ENCODE results near the gene CHD2.
A peak's percentile ranks its signal among the peaks of the same experiment; 100 is the strongest.

Gene CHD2

GRCh38 chr15:92962914-92963313, 62.8 kb downstream of the CHD2 start:
- DNase-seq (no peak), ATAC-seq (no peak)

GRCh38 chr15:92963794-92964193, 63.7 kb downstream of the CHD2 start:
- ATAC-seq (no peak), DNase-seq (no peak)

DNA sequence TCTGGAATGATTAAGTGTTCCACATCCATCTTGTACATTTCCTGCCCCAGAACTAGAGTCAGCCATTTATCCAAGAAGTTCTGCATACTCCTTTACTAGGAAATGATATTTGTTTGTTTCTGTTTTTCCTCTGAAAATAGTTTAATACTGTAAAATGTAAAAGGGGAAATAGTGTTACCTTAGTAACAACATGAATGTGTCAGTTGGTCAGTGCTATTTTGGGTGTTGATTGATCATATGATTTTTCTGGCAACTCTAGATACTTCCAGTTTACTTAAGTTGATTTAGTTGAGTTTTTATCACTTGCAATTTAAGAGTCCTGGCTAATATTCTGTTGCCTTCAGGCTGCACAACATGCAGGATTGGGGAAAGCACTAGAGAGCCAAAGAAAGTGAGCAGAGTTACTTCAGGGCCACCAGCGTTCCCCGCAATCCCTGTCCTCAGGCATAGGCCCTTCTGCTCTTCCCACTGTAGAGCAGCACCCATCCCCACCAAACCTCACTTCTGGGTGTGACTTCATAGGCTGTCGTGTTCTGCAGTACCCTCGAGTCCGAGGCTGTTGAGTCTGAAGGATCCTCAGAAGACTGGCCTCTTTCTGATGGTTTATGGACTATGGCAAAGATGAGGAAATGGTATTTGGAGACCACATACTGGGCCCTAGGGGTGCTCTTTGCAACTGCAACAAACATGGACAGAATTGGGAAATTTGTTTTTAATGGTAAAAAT, 69.0 kb downstream of the CHD2 start:
- DNase-seq (no peak), ATAC-seq (no peak)

DNA sequence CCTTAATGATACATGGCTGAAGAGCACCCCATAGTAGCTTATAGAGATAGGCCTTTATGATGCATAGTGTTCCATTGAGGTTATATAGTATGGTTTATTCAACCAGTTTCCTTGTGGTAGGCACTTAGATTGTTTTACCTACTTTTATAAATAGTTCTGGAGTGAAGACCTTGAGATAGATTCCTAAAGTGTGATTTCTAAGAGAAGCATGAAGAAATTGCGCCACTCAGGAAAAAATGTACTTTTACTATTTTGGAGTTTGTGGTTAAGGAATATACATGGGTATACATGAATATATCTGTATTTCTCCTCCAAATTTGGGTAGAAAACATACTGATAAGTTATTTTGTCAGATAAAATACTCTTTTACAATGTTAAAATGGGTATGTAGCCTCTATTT, 70.5 kb downstream of the CHD2 start:
- ATAC-seq (no peak), DNase-seq (no peak)

- DNase-seq (no peak), ATAC-seq (no peak)
Observed at GRCh38 chr15:92971081-92971480, 71.0 kb downstream of the CHD2 start.

DNA sequence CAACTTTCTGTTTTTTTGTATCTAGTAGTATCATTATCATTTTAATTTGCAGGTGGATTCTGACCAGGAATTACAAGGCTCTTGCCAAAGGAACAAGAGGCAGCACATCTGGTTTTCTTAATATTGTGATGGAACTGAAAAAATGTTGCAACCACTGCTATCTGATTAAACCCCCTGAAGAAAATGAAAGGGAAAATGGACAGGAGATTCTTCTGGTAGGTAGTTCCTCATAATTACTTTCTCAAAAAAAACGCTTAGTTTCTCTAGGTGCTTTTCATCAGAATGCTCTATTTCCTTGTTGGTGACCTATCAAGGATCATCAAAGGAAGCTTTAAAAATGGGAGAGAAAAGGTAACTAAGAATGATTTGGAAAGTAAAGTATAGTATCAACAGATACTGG, 71.6 kb downstream of the CHD2 start:
- ATAC-seq (no peak), DNase-seq (no peak)

- no peak for ATAC-seq
- DNase-seq: no peak
Observed at GRCh38 chr15:92974183-92974915, 74.2 kb downstream of the CHD2 start.

- DNase-seq (no peak), ATAC-seq (no peak)
Observed at GRCh38 chr15:92979011-92979701, 79.0 kb downstream of the CHD2 start.

DNA sequence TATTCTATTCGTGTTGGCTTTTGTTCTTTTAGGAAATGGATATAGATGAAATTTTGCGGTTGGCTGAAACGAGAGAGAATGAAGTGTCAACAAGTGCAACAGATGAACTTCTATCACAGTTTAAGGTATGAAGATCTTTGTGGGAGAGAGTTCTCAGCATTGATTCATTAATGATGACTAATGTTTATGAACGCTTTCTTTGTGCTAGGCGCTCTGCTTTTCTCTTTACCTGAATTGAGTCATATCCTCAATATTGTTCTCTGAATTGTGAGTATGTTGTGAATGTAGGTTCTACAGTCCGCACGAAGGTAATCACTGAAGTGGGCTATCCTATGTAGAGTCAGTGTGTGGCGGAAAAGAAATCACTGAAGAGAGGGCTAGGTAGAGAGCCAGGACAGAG, 81.2 kb downstream of the CHD2 start:
- DNase-seq (no peak), ATAC-seq (peak; percentile 28)

- no peak for ATAC-seq
- DNase-seq: no peak
Observed at GRCh38 chr15:92984161-92984560, 84.0 kb downstream of the CHD2 start.

- no peak for ATAC-seq
- DNase-seq: no peak
Observed at GRCh38 chr15:92989470-92989869, 89.3 kb downstream of the CHD2 start.

DNA sequence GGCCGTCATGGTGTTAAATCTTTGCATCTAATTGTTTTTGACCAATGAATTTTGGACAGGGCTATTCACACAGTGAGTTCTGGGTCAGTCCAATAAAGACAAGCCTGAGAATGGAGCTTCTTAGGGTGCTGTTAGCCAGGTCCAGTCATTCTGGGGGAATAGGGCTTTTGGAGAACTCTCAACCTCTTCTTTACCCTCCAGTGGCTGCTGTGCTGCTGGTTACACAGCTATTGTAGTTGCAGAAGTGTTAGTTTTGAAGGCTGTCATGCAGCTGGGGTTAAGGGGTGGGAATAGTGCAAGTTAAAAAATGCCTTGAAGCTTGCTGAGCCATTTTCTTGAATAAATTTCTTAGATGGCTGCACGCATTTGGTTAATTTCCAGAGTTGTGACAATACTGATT, 89.9 kb downstream of the CHD2 start:
- ATAC-seq (no peak), DNase-seq (no peak)

- DNase-seq (no peak), ATAC-seq (no peak)
Observed at GRCh38 chr15:92992720-92993119, 92.6 kb downstream of the CHD2 start.

DNA sequence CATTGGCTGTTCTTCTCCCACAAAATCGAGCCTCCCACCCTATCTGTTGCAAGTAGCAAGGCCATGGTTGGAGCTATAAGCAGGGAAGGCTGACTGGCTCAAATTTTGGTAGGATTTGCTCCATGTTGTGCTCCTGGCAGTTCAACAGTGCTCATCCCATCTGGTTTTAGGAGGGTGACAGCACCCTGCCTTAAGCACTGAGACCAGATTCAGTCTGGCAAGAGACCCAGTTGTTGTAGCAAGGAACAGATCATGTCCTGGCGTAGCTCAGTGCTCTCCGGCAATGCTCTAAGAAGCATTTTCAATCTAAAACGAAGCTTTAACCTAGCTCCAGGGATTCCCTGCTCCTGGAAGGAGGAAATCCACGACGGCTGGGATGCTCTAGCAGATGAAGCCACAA, 97.7 kb downstream of the CHD2 start:
- ATAC-seq (no peak), DNase-seq (no peak)

GRCh38 chr15:93001156-93001555, 101.0 kb downstream of the CHD2 start:
- DNase-seq (no peak), ATAC-seq (no peak)

DNA sequence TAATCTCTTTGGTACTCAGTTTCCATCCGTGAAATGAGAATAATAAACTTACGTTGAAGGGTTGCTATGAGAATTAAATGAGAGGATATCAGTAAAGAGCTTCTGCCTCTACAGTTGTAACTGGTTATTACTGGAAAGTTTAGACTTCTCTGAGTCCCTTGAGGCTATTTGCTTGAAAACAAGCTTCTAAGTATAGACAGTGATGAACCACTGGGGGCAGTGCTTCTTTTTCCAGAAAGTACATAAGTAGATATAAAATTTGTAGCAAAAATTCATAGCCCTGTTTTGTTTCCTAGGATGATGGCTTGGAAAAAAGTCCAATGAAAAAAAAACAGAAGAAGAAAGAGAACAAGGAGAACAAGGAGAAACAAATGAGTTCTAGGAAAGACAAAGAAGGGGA, 101.8 kb downstream of the CHD2 start:
- DNase-seq (no peak), ATAC-seq (no peak)

GRCh38 chr15:93005133-93005532, 105.0 kb downstream of the CHD2 start:
- ATAC-seq (no peak), DNase-seq (no peak)

- no peak for ATAC-seq
- DNase-seq: no peak
Observed at GRCh38 chr15:93007994-93008393, 107.9 kb downstream of the CHD2 start.

- no peak for ATAC-seq
Observed at GRCh38 chr15:93012786-93013185, 112.7 kb downstream of the CHD2 start.

DNA sequence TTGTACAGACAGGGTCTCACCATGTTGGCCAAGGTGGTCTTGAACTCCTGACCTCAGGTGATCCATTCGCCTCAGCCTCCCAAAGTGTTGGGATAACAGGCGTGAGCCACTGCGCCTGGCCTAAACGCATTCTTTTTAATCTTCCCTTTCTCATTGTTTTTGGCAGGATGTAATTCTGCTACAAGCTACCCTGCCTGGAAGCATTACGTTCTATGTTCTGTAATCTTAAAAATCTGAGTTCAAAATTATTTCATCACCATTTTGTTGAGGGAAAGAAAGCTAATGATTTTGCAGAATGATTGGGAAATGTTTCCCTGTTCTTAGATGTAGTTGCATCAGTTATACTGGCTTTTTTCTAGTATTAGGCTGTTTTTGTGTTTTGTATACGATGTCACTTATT, 117.4 kb downstream of the CHD2 start:
- ATAC-seq (no peak), DNase-seq (no peak)

More at GRCh38 chr15:93012786-93013185, 112.7 kb downstream of the CHD2 start:
- DNase-seq: no peak

DNA sequence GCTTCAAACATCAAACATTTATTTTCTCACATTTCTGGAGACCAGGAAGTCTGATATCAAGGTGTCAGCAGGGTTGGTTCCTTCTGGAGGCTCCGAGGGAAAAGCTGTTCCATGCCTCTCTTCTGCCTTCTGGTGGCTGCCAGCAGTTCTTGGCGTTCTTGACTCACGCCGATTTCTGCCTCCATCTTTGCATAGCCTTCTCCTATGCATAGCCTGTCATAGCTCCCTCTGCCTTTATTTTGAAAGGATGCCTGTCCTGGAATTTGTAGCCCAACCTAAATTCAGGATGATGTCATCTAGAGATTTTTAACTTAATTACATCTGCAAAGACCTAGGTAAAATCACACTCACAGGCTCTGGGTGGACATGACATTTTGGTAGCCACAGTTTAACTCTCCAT, 118.5 kb downstream of the CHD2 start:
- ATAC-seq (no peak), DNase-seq (no peak)

DNA sequence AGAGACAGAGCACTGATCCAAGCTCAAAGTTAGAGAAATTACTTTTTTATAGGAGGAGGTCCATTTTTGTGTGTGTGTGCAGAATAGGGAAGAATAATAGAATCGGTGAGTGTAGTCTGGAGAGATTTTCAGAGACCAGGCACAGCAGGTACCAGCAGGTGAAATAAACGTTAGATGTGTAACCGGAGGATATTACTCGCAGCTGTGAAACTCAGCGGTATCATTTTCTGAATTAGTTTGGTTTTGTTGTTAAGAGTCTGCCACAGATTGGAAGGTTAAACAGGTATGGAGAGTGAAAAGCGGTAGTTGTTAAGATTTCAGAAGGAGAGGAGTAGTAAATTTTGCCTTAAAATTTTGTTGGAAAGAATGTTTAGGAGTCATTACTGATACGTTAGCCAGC, 119.0 kb downstream of the CHD2 start:
- no peak for DNase-seq
- peak; percentile 15 for ATAC-seq

GRCh38 chr15:93019971-93020370, 119.8 kb downstream of the CHD2 start:
- DNase-seq: no peak
- no peak for ATAC-seq

Data from stimulated activated naive CD8-positive, alpha-beta T cell treated with anti-CD3 and anti-CD28 coated beads, Interleukin-15, Interleukin-2, amounts not matched to agents 100 U/mL and 50 U/mL, for 24 hours (primary cell).